ENCODE data around the gene ZNF366. TPM values are rescaled to one million over a fixed set of nuclear protein-coding genes. Genes with fewer than 3 reads are reported as not detected.
"Not testable (repeated sequence)": the region's sequence is repeated elsewhere in the genome, so short reads cannot be mapped to it uniquely, and the experiment has no call there.

Gene ZNF366
- total RNA-seq, 1 experiment from 2014 or later: 1.4 TPM

GRCh38 chr5:72407541-72407940 lies 99.7 kb downstream of the ZNF366 start:
- DNase-seq (ENCODE audit: low read depth): peak; percentile 70

- DNase-seq (ENCODE audit: low read depth): no peak
These were observed 100.1 kb downstream of the ZNF366 start for GRCh38 chr5:72407078-72407477.

GRCh38 chr5:72404771-72405170 lies 102.4 kb downstream of the ZNF366 start:
- not testable (repeated sequence) for DNase-seq (ENCODE audit: low read depth)

DNA sequence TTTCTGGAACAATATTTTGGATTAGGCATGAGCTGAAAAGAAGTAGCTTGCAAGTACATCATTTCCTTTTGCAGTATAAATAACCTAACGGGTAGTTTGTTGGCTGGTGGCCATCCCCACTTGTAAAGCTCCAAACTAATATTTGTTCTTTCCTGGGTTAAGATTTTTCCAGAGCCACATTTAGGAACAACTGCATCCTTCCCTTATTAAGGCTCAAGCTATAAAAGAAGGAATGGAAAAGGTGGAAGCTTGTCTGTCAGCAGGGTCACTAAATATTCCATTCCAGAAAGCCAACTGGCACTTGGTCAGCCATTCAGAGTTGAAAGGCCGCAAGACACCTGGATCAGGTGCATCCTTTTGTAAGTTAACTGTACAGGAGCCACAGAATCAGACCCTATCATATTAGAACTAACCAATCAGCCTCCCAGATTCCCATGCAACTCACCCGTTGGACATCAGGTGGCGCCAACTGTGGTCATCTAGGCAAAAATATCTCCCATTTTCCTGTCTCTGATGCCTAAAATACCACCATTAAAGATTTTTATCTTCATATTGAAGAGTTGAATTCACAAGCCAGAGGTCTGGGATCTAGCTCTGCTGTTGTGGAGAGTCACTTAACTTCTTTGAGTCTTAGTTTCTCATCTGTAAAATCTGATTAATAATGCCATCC lies 104.1 kb downstream of the ZNF366 start:
- DNase-seq (ENCODE audit: low read depth): peak; percentile 45

- peak; percentile 91 for DNase-seq (ENCODE audit: low read depth)
These were observed 104.8 kb downstream of the ZNF366 start for GRCh38 chr5:72402381-72402890.

GRCh38 chr5:72400950-72401349 lies 106.3 kb downstream of the ZNF366 start:
- DNase-seq (ENCODE audit: low read depth): no peak

DNA sequence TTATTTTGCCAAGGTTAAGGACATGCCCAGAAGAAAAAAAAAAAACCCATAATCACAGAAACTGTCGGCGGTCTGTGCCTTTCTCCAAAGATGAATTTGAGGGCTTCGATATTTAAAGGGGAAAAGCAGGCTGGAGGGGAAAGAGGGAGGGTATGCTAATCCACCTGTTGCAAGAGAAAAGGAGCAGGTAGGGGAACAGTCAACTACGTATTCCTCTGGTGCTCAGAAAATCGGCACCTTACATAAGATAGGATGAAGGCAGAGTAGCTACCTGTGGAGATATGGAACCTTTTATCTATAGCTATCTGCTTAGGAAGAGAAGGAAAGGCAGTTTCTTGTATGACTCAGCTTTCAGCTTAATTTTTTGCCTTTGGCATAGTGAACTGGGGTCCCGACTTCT lies 109.4 kb downstream of the ZNF366 start:
- DNase-seq (ENCODE audit: low read depth): no peak

DNA sequence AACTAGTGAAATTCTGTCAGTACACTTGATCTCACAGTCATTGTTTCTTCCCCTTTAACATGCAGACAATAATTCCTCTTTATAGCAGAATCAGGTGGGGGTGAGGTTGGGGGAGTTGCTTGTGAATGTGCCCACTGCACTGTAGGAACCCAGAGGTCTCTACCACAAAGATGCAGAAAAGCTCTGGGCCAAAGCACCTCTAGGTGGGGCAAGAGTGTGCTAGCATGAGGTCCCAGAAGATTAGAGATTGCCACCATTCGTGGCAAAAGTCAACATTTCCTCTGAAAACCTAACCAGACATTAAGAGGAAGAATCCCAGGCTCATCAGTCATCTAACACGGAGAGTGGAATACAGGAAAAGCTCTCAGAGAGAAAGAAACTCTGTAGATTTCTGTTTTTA lies 112.5 kb downstream of the ZNF366 start:
- DNase-seq (ENCODE audit: low read depth): peak; percentile 54

DNA sequence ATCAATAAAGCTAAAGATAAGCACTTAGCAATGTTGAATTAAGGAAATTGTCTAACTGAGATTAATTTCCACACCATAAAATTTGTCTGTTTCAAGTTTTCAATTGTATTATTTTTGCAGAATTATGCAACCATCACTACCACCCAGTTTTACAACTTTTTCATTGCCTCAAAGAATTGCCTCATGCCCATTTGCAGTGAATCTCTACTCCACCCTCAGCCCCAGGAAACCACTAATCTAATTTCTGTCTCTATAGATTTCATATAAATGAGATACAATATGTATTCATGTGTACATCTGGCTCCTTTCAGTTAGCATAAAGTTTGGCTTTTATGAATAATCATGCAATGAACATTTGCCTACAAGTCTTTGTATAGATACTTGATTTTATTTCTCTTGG lies 114.2 kb downstream of the ZNF366 start:
- no peak for DNase-seq (ENCODE audit: low read depth)

Other genes starting within 250 kb of the ZNF366 start
- gene MRPS27, start 187.2 kb downstream of the ZNF366 start, total RNA-seq (2014; rRNA removed; shearing (Covaris generic)): 75.0 and 82.0 TPM in 2 replicates
- gene PTCD2, start 187.0 kb downstream of the ZNF366 start, total RNA-seq (2014; rRNA removed; shearing (Covaris generic)): 6.7 and 12.6 TPM in 2 replicates

All from M059J (cell line).